IPS DF 4.7 (cell line): ENCODE results near the gene G6PD.

Source experiments
- DNase-seq: peaks from one replicate; pipeline ENCODE4 v3.0.0-alpha.2; 2013; ENCODE audit warnings: low spot score; ENCODE audit errors: extremely low read depth

The G6PD gene

GRCh38 chrX:154487518-154488290, 58.9 kb downstream of the G6PD start:
- DNase-seq, result no peak

GRCh38 chrX:154486396-154487207, 60.0 kb downstream of the G6PD start, which contains the start of gene UBL4A:
Gene UBL4A (minus strand): TSS chrX:154486615. CDS start chrX:154486584, 31 bp downstream.
- DNase-seq, result no peak

- no peak for DNase-seq
These were observed 60.6 kb downstream of the G6PD start for GRCh38 chrX:154486052-154486395.

GRCh38 chrX:154485150-154486051, 61.2 kb downstream of the G6PD start:
- DNase-seq, result no peak

GRCh38 chrX:154484255-154485149, 62.1 kb downstream of the G6PD start:
- DNase-seq, result no peak

GRCh38 chrX:154483325-154483724, 63.3 kb downstream of the G6PD start:
- no peak for DNase-seq

- no peak for DNase-seq
These were observed 63.9 kb downstream of the G6PD start for GRCh38 chrX:154482786-154483185.

- DNase-seq, result no peak
These were observed 64.6 kb downstream of the G6PD start for GRCh38 chrX:154481911-154482601.
